ENCODE data around the gene ATG9B.

Gene ATG9B

DNA sequence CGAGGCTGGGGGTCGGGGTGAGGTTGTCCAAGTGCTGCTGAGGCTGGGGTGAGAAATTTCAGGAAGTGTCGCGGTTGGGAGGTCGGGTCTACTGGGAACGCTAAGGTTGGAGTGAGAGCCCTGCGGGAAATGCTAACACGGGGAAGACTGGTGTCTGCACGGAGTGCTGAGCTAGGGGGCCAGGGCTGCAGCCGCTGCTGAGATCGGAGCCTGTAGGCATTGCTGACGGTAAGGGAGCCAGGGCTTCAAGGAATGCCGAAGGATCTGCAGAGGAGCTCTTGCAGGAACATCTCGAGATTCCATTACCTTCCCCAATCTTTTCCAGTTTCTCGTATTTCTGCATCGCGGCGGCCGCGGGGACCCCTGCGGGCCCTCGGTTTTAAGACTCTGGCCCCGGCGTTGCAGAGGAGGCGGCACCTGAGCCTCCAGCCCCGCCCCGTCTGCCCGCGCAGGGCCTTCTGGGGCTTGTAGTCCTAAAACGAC, 33.3 kb upstream of the ATG9B start, which contains the start of gene CDK5:
CDK5 (minus strand) TSS at position 392 of the 483 bp plus-strand sequence; CDS start at position 343, 49 bp downstream.
- peak within 1 kb of the TSS; percentile 92 for H3K27ac ChIP-seq
- TF ChIP-seq CTCF (conservative IDR thresholded peaks at IDR 0.05) = no peak

GRCh38 chr7:151056666-151057505, 32.6 kb upstream of the ATG9B start:
- TF ChIP-seq CTCF (conservative IDR thresholded peaks at IDR 0.05) = no peak
- peak overlapping the region; percentile 92 for H3K27ac ChIP-seq

- no peak for TF ChIP-seq CTCF (conservative IDR thresholded peaks at IDR 0.05)
- H3K27ac ChIP-seq = no peak overlapping the region
Measured at GRCh38 chr7:151056283-151056665, 32.0 kb upstream of the ATG9B start.

DNA sequence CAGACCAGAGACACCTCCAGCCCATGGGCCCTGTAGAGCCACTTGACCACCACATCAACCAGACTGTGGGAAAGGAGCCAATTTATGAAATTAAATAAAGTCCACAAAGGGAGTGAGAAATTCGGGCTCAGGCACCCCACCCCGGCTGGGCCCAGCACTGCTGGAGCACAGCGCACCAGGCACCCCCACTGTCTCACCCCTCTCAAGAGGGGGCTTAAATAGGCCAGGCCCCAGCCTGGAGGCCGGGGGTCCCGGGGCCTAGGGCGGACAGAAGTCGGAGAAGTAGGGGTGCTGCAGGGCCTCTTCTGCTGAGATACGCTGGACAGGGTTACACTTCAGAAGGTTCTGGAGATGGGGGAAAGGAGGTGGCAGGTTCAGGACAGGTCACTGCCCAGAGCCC, 29.5 kb upstream of the ATG9B start:
- H3K27ac ChIP-seq = no peak overlapping the region
- no peak for TF ChIP-seq CTCF (conservative IDR thresholded peaks at IDR 0.05)

GRCh38 chr7:151053096-151053495, 28.8 kb upstream of the ATG9B start:
- no peak overlapping the region for H3K27ac ChIP-seq
- TF ChIP-seq CTCF (conservative IDR thresholded peaks at IDR 0.05) = no peak

DNA sequence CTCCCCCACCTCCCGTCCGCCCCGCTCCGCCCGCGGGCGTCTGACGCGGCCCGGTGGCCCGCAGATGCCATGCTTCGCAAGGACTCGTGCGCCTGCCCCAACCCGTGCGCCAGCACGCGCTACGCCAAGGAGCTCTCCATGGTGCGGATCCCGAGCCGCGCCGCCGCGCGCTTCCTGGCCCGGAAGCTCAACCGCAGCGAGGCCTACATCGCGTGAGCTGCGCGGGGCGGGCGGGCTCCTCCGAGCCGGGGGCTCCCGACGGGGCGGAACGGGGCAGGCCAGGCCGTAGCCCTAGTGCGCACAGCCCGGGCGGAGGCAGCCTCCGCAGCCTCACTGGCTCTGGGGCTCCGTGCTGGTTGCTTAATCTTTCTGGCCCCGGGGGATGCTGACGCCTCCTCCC, 26.8 kb upstream of the ATG9B start:
- TF ChIP-seq CTCF (conservative IDR thresholded peaks at IDR 0.05) = no peak
- no peak overlapping the region for H3K27ac ChIP-seq

GRCh38 chr7:151048911-151049463, 24.7 kb upstream of the ATG9B start:
- TF ChIP-seq CTCF (conservative IDR thresholded peaks at IDR 0.05) = no peak
- no peak overlapping the region for H3K27ac ChIP-seq
